OCI-LY7 (cell line): ENCODE results near the gene LRP4. TPM values are rescaled to one million over a fixed set of nuclear protein-coding genes. Genes with fewer than 3 reads are reported as not detected.

Experiments used
- BruUV-seq: library from RNA; stranded (reverse); fragments of 400-500 nt; replicated peaks from 2 replicates; lab custom pipeline; 2021; lab: Mats Ljungman, UMichigan
- CTCF ChIA-PET: fragments of 300-600 bp; sonication (Branson Sonifier 250); formaldehyde crosslinking; loops from one replicate; lab custom pipeline; 2022; ENCODE audit warnings: antibody characterized with exemption; ENCODE audit not compliant: unreplicated experiment; lab: Charles Lee
- POLR2A ChIA-PET: fragments of 300-600 bp; sonication (Branson Sonifier 250); formaldehyde crosslinking; loops from one replicate; lab custom pipeline; 2022; ENCODE audit warnings: antibody characterized with exemption; lab: Charles Lee
- DNase-seq: peaks from one replicate; pipeline ENCODE4 v3.0.0-alpha.2; 2015; ENCODE audit warnings: low spot score
- H2AFZ ChIP-seq: fragments of 200-600 bp; sonication (generic), shearing (Covaris generic); 2 replicates; pipeline ENCODE4 v1.6.1; 2014; ENCODE audit warnings: mild to moderate bottlenecking, antibody characterized with exemption, low read length, moderate library complexity
- H3K27ac ChIP-seq: fragments of 200-600 bp; sonication (generic); 2 replicates; pipeline ENCODE4 v1.5.1; 2014; ENCODE audit warnings: mixed run types, low read depth, mild to moderate bottlenecking, moderate library complexity, low read length, inconsistent platforms; ENCODE audit not compliant: poor library complexity, severe bottlenecking
- H3K36me3 ChIP-seq: fragments of 200-600 bp; sonication (generic); 2 replicates; pipeline ENCODE4 v1.6.1; 2014; ENCODE audit warnings: mild to moderate bottlenecking, antibody characterized with exemption, low read length, moderate library complexity, mixed read lengths; ENCODE audit not compliant: insufficient read depth
- H3K4me1 ChIP-seq: fragments of 200-600 bp; sonication (generic); 2 replicates; pipeline ENCODE4 v1.5.1; 2014; ENCODE audit warnings: mild to moderate bottlenecking, low read length; ENCODE audit not compliant: insufficient read depth, poor library complexity, severe bottlenecking
- H3K4me2 ChIP-seq: fragments of 200-600 bp; sonication (generic); 2 replicates; pipeline ENCODE4 v1.6.1; 2014; ENCODE audit warnings: mild to moderate bottlenecking, low read length
- H3K4me3 ChIP-seq: fragments of 200-600 bp; sonication (generic); 2 replicates; pipeline ENCODE4 v1.5.1; 2014; ENCODE audit warnings: mild to moderate bottlenecking, low read depth, low read length; ENCODE audit not compliant: poor library complexity, severe bottlenecking
- H3K79me2 ChIP-seq: fragments of 200-600 bp; sonication (generic); 2 replicates; pipeline ENCODE4 v1.6.1; 2016; ENCODE audit warnings: low read depth, mild to moderate bottlenecking, low read length, moderate library complexity, mixed read lengths; ENCODE audit not compliant: insufficient read depth
- H3K9me2 ChIP-seq: fragments of 200-600 bp; sonication (generic); 2 replicates; pipeline ENCODE4 v1.6.1; 2016; ENCODE audit warnings: mild to moderate bottlenecking, low read length, mixed read lengths; ENCODE audit not compliant: insufficient read depth
- H3K9me3 ChIP-seq: fragments of 200-600 bp; sonication (generic); 2 replicates; pipeline ENCODE4 v1.6.1; 2014; ENCODE audit warnings: mild to moderate bottlenecking, mixed run types, low read length, mixed read lengths
- H4K20me1 ChIP-seq: fragments of 200-600 bp; sonication (generic); 2 replicates; pipeline ENCODE4 v1.6.1; 2014; ENCODE audit warnings: mild to moderate bottlenecking, antibody characterized with exemption, low read length, moderate library complexity, mixed read lengths; ENCODE audit not compliant: insufficient read depth
- EZH2phosphoT487 ChIP-seq: fragments of 200-600 bp; sonication (generic); IDR thresholded peaks from 2 replicates; pipeline ENCODE4 v1.6.1; 2018; ENCODE audit warnings: low read depth, borderline replicate concordance, mild to moderate bottlenecking, mixed run types, antibody characterized with exemption, low read length, moderate library complexity, mixed read lengths
- intact Hi-C: fragments of 100-400 bp; cut with micrococcal nuclease; formaldehyde crosslinking; loops from one replicate; pipeline ENCODE4 v1.10.0; 2022; ENCODE audit not compliant: unreplicated experiment
- total RNA-seq, 2 experiments: library from RNA; depleted of rRNA in 1 of 2; stranded (reverse); fragments of >200 nt in 1 of 2; shearing (Covaris generic) in 1 of 2; gene quantifications; 2 replicates each; pipeline ENCODE4 v1.2.3, GENCODE V29; 2014 to 2022
- TF ChIP-seq, protein P1 (sequence below): fragments of 200-600 bp; sonication (generic); conservative IDR thresholded peaks from 2 replicates; pipeline ENCODE4 v1.5.1; 2014; ENCODE audit warnings: mild to moderate bottlenecking, antibody characterized with exemption, low read length, moderate library complexity, mixed read lengths

Gene LRP4
- total RNA-seq, 2 experiments from 2014 or later, result 19.8 to 28.5 TPM

- H2AFZ ChIP-seq, result no peak overlapping the region
- H3K4me3 ChIP-seq, result no peak overlapping the region
- POLR2A ChIA-PET, result interaction anchor here (0.9 to 2.6 kb wide), 2 partner anchors 11 kb away, joined by 3 to 9 read pairs; partner anchors contain the start of gene CKAP5
- no peak for DNase-seq
- intact Hi-C loops, result no loop called here
- H3K9me2 ChIP-seq, result no peaks in the 10 kb centered on the region
- H3K27ac ChIP-seq, result no peak overlapping the region
- H3K79me2 ChIP-seq, result peaks cover 100% of the 10 kb centered on the region
- no TSS peak for BruUV-seq
- no peak overlapping the region for H3K4me2 ChIP-seq
- peaks cover 16% of the 10 kb centered on the region for H4K20me1 ChIP-seq
- no peaks in the 10 kb centered on the region for H3K4me1 ChIP-seq
- H3K9me3 ChIP-seq, result no peaks in the 10 kb centered on the region
- CTCF ChIA-PET, result no interaction called here
- peaks cover 83% of the 10 kb centered on the region for H3K36me3 ChIP-seq
- no peak for TF ChIP-seq EZH2phosphoT487
- TF ChIP-seq, protein P1, sequence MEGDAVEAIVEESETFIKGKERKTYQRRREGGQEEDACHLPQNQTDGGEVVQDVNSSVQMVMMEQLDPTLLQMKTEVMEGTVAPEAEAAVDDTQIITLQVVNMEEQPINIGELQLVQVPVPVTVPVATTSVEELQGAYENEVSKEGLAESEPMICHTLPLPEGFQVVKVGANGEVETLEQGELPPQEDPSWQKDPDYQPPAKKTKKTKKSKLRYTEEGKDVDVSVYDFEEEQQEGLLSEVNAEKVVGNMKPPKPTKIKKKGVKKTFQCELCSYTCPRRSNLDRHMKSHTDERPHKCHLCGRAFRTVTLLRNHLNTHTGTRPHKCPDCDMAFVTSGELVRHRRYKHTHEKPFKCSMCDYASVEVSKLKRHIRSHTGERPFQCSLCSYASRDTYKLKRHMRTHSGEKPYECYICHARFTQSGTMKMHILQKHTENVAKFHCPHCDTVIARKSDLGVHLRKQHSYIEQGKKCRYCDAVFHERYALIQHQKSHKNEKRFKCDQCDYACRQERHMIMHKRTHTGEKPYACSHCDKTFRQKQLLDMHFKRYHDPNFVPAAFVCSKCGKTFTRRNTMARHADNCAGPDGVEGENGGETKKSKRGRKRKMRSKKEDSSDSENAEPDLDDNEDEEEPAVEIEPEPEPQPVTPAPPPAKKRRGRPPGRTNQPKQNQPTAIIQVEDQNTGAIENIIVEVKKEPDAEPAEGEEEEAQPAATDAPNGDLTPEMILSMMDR, result no peak
Measured at GRCh38 chr11:46835897-46836296, 82.5 kb downstream of the LRP4 start.

DNA sequence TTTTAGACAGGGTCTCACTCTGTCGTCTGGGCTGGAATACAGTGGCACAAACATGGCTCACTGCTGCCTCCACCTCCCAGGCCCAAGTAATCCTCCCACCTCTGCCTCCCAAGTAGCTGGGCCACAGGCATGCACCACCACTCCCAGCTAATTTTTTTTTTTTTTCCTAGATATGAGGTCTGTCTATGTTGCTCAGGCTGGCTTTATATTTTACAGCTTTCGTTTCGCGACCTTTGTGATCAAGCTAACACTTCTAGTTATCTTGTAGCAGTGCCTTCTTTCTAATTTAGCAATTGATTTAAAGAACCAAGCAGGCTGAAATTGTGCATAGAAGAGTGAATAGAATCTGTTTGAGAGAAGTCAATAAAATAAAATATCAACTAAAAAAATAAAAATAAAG lies 83.5 kb downstream of the LRP4 start:
- no peak for DNase-seq
- no peak overlapping the region for H2AFZ ChIP-seq
- BruUV-seq, result no TSS peak
- no peaks in the 10 kb centered on the region for H3K9me3 ChIP-seq
- H3K4me3 ChIP-seq, result no peak overlapping the region
- no peak overlapping the region for H3K27ac ChIP-seq
- ChIA-PET POLR2A (interaction anchor here (0.5 to 2.6 kb wide), 3 partner anchors 9 to 380 kb away, joined by 3 to 9 read pairs (median 4); partner anchors contain the start of genes CKAP5 and DDB2), CTCF (no interaction called here)
- intact Hi-C loops, result no loop called here
- H3K4me1 ChIP-seq, result no peaks in the 10 kb centered on the region
- H3K9me2 ChIP-seq, result no peaks in the 10 kb centered on the region
- H3K79me2 ChIP-seq, result peaks cover 100% of the 10 kb centered on the region
- TF ChIP-seq EZH2phosphoT487, result no peak
- TF ChIP-seq, protein P1, result no peak
- H3K36me3 ChIP-seq, result peaks cover 77% of the 10 kb centered on the region
- no peak overlapping the region for H3K4me2 ChIP-seq
- peaks cover 11% of the 10 kb centered on the region for H4K20me1 ChIP-seq

DNA sequence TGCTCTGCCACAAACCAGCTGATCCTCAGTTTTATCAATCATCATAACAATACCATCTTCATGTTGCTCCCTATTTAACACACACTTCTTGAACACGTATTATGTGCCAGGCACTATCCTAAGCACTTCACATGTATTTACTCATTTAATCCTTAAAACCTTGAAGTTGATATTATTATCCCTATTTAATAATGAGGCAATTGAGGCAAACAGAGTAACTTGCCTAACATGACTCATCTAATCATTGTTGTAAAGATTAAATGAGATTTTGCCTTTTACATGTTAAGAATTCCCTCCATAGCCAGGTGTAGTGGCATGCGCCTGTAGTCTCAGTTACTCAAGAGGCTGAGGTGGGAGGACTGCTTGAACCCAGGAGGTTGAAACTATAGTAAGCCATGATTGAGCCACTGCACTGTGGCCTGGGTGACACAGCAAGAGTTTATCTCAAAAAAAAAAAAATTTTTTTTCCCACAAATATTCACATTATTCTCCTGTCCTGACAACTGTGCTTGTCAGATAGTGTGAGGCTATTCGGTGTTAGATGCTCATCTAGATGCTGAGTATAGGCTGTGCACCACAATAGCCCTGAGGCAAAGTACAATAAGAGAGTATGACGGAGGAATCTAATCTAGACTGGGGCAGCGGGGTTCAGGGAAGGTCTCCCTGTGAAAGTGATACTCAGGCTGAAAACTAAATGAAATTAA lies 85.7 kb downstream of the LRP4 start:
- ChIA-PET CTCF (no interaction called here), POLR2A (no interaction called here)
- no peaks in the 10 kb centered on the region for H3K9me3 ChIP-seq
- no peak overlapping the region for H3K27ac ChIP-seq
- H4K20me1 ChIP-seq, result peaks cover 19% of the 10 kb centered on the region
- H3K4me2 ChIP-seq, result no peak overlapping the region
- no peak for DNase-seq
- H3K4me3 ChIP-seq, result no peak overlapping the region
- TF ChIP-seq EZH2phosphoT487, result no peak
- TF ChIP-seq, protein P1, result no peak
- no peak overlapping the region for H2AFZ ChIP-seq
- intact Hi-C loops, result no loop called here
- H3K4me1 ChIP-seq, result peaks cover 8% of the 10 kb centered on the region
- H3K79me2 ChIP-seq, result peaks cover 100% of the 10 kb centered on the region
- H3K36me3 ChIP-seq, result peaks cover 75% of the 10 kb centered on the region
- no TSS peak for BruUV-seq
- H3K9me2 ChIP-seq, result no peaks in the 10 kb centered on the region
